Measurements from ENCODE around the gene TFPT. TPM values are rescaled to one million over a fixed set of nuclear protein-coding genes. Genes with fewer than 3 reads are reported as not detected.

The TFPT gene
- total and polyA plus RNA-seq, 2 donors from 2014 or later: 19.2 to 31.6 TPM

DNA sequence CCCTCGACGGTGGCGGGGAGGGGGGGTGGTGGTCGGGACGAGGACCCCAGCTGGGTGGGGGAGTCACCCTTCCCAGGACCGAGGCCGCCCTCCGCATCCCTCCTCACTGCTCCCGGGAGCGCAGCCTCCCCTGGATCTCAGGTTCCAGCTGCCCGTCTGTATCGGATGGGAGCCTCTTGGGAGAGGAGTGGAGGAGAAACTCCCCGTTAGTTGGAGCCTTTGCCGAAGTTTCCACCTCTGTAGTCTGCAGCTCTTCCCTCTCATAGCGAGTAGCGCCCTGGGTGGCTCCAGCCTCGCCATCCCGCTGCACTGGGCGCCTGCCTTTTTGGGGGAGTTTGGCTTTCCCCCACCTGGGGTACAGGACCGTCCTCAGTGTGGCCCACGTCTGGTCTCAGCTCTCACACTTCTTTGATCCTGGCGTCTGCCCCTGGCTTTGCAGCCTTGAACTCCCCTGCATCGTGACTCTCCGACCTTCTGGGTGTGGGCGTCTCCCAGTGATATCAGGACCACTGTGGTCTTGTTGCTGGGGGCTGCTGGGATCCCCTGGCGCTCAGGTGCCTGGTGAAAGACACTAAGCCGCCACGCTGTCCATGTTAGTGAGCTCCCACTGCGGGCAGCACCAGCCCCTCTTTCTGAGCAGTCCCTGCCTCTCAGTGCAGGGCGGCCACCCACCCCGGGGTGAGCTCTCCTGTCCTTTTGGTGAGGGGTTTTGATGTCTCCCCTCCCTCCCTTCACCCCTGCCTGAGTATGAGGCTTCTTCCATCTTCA is 23.2 kb upstream of the TFPT start:
- DNase-seq: peak in 4 of 5 donors; percentile 24 to 78 (median 38)
- Histone ChIP-seq H3K36me3 (ENCODE audit: control insufficient read depth in 2 of 3, insufficient read depth in 3 of 3, low read length in 3 of 3) (peaks cover 6 to 19% (median 12%) of the 10 kb centered on the region in 3 donors), H3K9ac (ENCODE audit: low read length in 3 of 3) (peak overlapping the region in 1 of 3 donors; percentile 54), H3K9me3 (ENCODE audit: control insufficient read depth in 2 of 3, insufficient read depth in 1 of 3, low read length in 3 of 3) (no peaks in the 10 kb centered on the region), H3K27ac (ENCODE audit: low read depth in 2 of 2, low read length in 2 of 2) (no peak overlapping the region), H3K4me1 (ENCODE audit: control insufficient read depth in 2 of 3, insufficient read depth in 2 of 3, low read depth in 1 of 3, low read length in 3 of 3) (peaks cover 0 to 30% (median 0%) of the 10 kb centered on the region in 3 donors), H3K27me3 (ENCODE audit: control insufficient read depth, insufficient read depth, low read length) (no peaks in the 10 kb centered on the region), H3K4me3 (ENCODE audit: low read length in 3 of 3) (peak overlapping the region; percentile 12 to 68 (median 52))
- intact Hi-C loops (cut with DNase I): no loop called here
- TF ChIP-seq, protein P1, sequence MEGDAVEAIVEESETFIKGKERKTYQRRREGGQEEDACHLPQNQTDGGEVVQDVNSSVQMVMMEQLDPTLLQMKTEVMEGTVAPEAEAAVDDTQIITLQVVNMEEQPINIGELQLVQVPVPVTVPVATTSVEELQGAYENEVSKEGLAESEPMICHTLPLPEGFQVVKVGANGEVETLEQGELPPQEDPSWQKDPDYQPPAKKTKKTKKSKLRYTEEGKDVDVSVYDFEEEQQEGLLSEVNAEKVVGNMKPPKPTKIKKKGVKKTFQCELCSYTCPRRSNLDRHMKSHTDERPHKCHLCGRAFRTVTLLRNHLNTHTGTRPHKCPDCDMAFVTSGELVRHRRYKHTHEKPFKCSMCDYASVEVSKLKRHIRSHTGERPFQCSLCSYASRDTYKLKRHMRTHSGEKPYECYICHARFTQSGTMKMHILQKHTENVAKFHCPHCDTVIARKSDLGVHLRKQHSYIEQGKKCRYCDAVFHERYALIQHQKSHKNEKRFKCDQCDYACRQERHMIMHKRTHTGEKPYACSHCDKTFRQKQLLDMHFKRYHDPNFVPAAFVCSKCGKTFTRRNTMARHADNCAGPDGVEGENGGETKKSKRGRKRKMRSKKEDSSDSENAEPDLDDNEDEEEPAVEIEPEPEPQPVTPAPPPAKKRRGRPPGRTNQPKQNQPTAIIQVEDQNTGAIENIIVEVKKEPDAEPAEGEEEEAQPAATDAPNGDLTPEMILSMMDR (IDR thresholded peaks at IDR 0.05; ENCODE audit: borderline replicate concordance, extremely low read depth, insufficient read depth): no peak
- FAIRE-seq: no peak

DNA sequence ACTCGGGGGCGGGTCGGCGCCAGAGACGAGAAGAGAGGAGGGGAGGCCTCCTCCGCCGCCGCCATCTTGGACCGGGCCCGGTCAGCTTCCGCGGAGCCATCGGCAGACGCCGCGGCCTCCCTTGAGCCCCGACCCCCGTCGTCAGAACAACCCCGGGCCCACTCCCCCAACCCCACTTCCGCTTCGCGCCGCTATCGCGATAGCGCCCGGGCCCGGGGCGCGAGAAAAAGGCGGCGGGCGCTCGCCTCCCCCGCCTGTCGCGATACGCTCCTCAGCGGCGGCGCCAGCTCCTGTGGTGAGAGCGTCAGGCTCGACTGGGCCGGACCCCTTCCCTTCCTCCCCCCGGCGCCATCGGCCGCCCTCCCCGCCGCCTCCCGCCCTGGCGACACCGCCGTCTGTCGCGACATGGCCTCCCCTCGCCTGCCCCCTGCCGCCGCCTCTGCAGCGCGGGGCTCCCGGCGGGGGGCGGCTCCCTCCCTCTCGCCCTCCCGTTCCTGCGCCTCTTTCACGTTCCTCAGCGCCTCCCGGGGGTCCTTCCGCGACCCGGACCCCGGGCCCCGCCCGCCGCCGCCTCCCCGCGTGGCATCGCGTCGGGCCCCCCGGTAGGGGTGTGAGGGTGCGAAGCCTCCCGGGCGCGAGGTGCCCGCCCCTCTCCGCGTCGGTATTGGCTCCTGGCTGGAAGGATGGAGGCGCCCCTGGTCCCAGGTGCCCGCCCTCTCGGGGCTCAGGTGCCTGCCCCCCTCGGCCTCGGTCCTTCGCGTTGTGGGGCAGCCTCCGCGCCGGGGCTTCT is 22.4 kb upstream of the TFPT start, which contains the start of gene CNOT3:
TSS of gene CNOT3 (plus strand) at position 64 of the 790 bp plus-strand sequence. CDS start 5,217 bp downstream, outside the sequence.
- Histone ChIP-seq H3K4me1 (ENCODE audit: control insufficient read depth in 2 of 3, insufficient read depth in 2 of 3, low read depth in 1 of 3, low read length in 3 of 3) (peaks cover 0 to 30% (median 0%) of the 10 kb centered on the region in 3 donors), H3K36me3 (ENCODE audit: control insufficient read depth in 2 of 3, insufficient read depth in 3 of 3, low read length in 3 of 3) (peaks cover 3 to 12% (median 4%) of the 10 kb centered on the region in 3 donors), H3K9ac (ENCODE audit: low read length in 3 of 3) (peak within 1 kb of the TSS; percentile 57 to 70 (median 63)), H3K4me3 (ENCODE audit: low read length in 3 of 3) (peak within 1 kb of the TSS; percentile 80 to 96 (median 87)), H3K27me3 (ENCODE audit: control insufficient read depth, insufficient read depth, low read length) (no peaks in the 10 kb centered on the region), H3K9me3 (ENCODE audit: control insufficient read depth in 2 of 3, insufficient read depth in 1 of 3, low read length in 3 of 3) (no peaks in the 10 kb centered on the region), H3K27ac (ENCODE audit: low read depth in 2 of 2, low read length in 2 of 2) (peak within 1 kb of the TSS; percentile 84 to 88)
- peak in 4 of 5 donors; percentile 12 to 87 (median 62) for DNase-seq
- intact Hi-C loops (cut with DNase I): no loop called here
- TF ChIP-seq, protein P1 (IDR thresholded peaks at IDR 0.05; ENCODE audit: borderline replicate concordance, extremely low read depth, insufficient read depth): no peak
- FAIRE-seq: no peak

DNA sequence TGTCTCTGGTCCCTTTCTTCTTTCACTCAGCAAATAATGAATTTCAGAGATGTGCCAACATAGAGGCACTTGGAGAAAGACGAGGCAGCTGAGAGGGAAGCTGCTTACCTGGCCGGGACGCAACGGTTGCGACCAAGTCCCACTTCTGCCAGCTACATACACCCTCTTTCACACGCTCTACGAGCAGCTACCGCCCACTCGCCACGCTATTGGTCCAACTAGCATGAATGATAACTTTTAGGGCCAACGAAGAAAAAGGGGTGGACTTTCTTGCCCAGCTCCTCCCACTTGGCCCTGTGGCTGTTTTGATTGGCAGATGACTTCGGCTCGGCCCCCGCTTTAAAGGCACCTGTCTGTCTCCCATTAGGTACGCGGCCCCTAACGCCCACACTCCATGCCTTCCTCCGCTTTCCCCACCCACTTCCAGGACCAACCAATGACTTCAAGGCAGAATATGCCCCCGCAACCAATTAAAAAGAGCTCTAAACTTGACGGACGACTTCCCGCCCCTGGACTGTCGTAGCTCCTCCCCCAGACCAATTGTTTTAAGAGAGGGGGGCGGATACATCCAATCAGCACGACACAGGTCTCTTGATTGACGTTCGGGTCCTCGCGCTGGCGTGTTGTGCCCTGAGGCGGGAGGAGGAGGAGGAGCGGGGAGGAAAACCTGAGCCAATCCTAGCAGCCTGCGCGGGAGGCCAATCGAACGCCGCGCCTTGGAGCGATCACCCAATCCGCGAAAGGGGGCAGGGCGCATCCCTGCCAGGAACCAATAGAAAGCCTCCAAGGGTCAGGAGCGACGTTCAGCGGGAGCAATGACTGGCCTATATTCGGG is 21.6 kb upstream of the TFPT start:
- Histone ChIP-seq H3K27ac (ENCODE audit: low read depth in 2 of 2, low read length in 2 of 2) (peak overlapping the region; percentile 84 to 88), H3K4me1 (ENCODE audit: control insufficient read depth in 2 of 3, insufficient read depth in 2 of 3, low read depth in 1 of 3, low read length in 3 of 3) (peaks cover 0 to 30% (median 0%) of the 10 kb centered on the region in 3 donors), H3K9ac (ENCODE audit: low read length in 3 of 3) (peak overlapping the region; percentile 54 to 63 (median 57)), H3K9me3 (ENCODE audit: control insufficient read depth in 2 of 3, insufficient read depth in 1 of 3, low read length in 3 of 3) (no peaks in the 10 kb centered on the region), H3K4me3 (ENCODE audit: low read length in 3 of 3) (peak overlapping the region; percentile 80 to 96 (median 87)), H3K36me3 (ENCODE audit: control insufficient read depth in 2 of 3, insufficient read depth in 3 of 3, low read length in 3 of 3) (peaks cover 0 to 5% (median 0%) of the 10 kb centered on the region in 3 donors), H3K27me3 (ENCODE audit: control insufficient read depth, insufficient read depth, low read length) (no peaks in the 10 kb centered on the region)
- TF ChIP-seq, protein P1 (IDR thresholded peaks at IDR 0.05; ENCODE audit: borderline replicate concordance, extremely low read depth, insufficient read depth): no peak
- DNase-seq: peak; percentile 100
- intact Hi-C loops (cut with DNase I): no loop called here
- peak; percentile 100 for FAIRE-seq

Measured in kidney (tissue), 14 donors.